Parathyroid adenoma (tissue), 2 donors: ENCODE results near the gene PHF19.

ENCODE experiments used
- H2AFZ ChIP-seq: fragments of 300-600 bp; sonication (generic); one replicate; pipeline ENCODE4 v1.7.0; 2017; ENCODE audit warnings: antibody characterized with exemption, mild to moderate bottlenecking
- H3K27ac ChIP-seq: fragments of 300-600 bp; sonication (generic); one replicate; pipeline ENCODE4 v1.7.0; 2017
- H3K27me3 ChIP-seq: fragments of 300-600 bp; sonication (generic); one replicate; pipeline ENCODE4 v1.7.0; 2017; ENCODE audit warnings: low read length; ENCODE audit not compliant: control insufficient read depth, insufficient read depth
- H3K36me3 ChIP-seq: fragments of 300-600 bp; sonication (generic); one replicate; pipeline ENCODE4 v1.7.0; 2017; ENCODE audit warnings: low read length; ENCODE audit not compliant: control insufficient read depth, insufficient read depth
- H3K4me1 ChIP-seq: fragments of 300-600 bp; sonication (generic); one replicate; pipeline ENCODE4 v1.7.0; 2017; ENCODE audit warnings: control low read depth
- H3K4me2 ChIP-seq: fragments of 300-600 bp; sonication (generic); one replicate; pipeline ENCODE4 v1.7.0; 2017; ENCODE audit warnings: low read length
- H3K4me3 ChIP-seq: fragments of 300-600 bp; sonication (generic); one replicate; pipeline ENCODE4 v1.7.0; 2017; ENCODE audit warnings: low read depth, low read length
- H3K79me2 ChIP-seq: fragments of 300-600 bp; sonication (generic); one replicate; pipeline ENCODE4 v1.7.0; 2017; ENCODE audit warnings: control low read depth
- H3K9ac ChIP-seq: fragments of 300-600 bp; sonication (generic); one replicate; pipeline ENCODE4 v1.7.0; 2017; ENCODE audit warnings: mild to moderate bottlenecking
- H3K9me3 ChIP-seq: fragments of 300-600 bp; sonication (generic); one replicate; pipeline ENCODE4 v1.7.0; 2017; ENCODE audit warnings: low read length; ENCODE audit not compliant: control insufficient read depth
- TF ChIP-seq, protein P1 (sequence below): fragments of 300-600 bp; sonication (generic); IDR thresholded peaks from one replicate; pipeline ENCODE4 v1.7.0; 2017; ENCODE audit warnings: antibody characterized with exemption, mild to moderate bottlenecking
- donor health status: primary hyperparathyroidism.

Gene PHF19

DNA sequence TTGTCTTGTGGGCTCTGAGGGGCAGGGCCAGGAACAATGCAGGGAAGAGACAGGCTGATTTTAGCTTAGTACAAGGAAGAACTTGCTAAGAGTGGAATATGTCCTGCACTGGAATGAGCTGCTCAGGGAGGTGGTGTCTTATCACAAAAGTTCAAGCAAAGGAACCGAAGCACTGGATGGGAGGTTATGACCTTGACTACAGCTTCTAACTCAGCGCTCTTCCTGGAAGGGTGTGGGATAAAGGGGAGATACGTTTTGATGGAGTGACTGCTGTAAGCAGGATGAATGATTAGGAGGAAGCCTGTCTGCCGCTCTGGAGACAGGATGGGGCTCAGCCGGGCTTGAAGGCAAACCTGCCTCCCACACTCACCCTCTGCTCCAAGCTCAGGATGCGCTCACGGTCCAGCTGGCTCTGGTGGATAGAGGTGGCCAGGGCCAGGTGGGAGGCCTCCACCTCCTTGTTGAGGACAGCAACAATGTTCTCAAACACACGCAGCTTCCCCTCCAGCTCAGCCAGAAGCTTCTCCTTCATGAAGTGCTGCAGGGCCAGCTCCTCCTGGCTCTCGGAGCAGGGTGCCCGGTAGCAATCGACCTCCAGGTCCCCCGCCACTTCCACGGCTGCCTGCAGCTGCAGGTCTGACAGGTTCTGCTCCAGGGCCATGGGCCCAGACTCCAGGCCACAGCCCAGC is 36.1 kb upstream of the PHF19 start:
- Histone ChIP-seq H3K36me3 (no peaks in the 10 kb centered on the region), H3K79me2 (no peaks in the 10 kb centered on the region), H3K4me3 (no peak overlapping the region), H3K27me3 (no peaks in the 10 kb centered on the region), H3K4me1 (no peaks in the 10 kb centered on the region), H3K9ac (no peak overlapping the region), H3K27ac (no peak overlapping the region), H2AFZ (no peak overlapping the region), H3K4me2 (no peak overlapping the region), H3K9me3 (no peaks in the 10 kb centered on the region)
- TF ChIP-seq, protein P1, sequence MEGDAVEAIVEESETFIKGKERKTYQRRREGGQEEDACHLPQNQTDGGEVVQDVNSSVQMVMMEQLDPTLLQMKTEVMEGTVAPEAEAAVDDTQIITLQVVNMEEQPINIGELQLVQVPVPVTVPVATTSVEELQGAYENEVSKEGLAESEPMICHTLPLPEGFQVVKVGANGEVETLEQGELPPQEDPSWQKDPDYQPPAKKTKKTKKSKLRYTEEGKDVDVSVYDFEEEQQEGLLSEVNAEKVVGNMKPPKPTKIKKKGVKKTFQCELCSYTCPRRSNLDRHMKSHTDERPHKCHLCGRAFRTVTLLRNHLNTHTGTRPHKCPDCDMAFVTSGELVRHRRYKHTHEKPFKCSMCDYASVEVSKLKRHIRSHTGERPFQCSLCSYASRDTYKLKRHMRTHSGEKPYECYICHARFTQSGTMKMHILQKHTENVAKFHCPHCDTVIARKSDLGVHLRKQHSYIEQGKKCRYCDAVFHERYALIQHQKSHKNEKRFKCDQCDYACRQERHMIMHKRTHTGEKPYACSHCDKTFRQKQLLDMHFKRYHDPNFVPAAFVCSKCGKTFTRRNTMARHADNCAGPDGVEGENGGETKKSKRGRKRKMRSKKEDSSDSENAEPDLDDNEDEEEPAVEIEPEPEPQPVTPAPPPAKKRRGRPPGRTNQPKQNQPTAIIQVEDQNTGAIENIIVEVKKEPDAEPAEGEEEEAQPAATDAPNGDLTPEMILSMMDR = no peak

DNA sequence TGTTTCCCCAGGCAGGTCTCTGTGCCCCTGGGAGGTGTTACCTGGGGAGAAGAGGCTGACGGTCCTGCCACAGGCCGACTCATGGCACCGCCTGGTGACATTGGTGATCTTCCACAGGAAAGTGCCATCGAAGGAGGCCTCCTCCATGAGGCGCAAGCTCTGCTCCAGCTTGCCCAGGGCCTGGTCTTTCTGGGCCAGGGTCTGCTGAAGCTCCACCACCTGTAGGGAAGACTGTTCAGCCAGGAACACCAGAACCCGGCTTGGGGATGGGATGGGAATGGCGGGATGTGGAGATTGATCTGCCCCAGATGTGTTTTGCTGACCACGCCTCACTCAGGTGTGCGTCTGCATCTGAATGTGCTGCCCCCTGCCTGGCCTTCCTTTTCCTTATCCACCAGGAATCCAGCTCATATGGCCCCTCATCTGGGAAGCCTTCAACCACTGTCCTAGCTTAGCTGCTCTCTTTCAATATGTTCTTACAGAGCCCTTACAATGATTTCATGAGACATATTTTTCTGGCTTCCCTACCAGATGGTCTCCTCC is 34.4 kb upstream of the PHF19 start:
- Histone ChIP-seq H3K4me3 (no peak overlapping the region), H2AFZ (no peak overlapping the region), H3K9ac (no peak overlapping the region), H3K36me3 (no peaks in the 10 kb centered on the region), H3K4me2 (no peak overlapping the region), H3K79me2 (no peaks in the 10 kb centered on the region), H3K4me1 (no peaks in the 10 kb centered on the region), H3K9me3 (no peaks in the 10 kb centered on the region), H3K27ac (no peak overlapping the region), H3K27me3 (no peaks in the 10 kb centered on the region)
- TF ChIP-seq, protein P1 = no peak

DNA sequence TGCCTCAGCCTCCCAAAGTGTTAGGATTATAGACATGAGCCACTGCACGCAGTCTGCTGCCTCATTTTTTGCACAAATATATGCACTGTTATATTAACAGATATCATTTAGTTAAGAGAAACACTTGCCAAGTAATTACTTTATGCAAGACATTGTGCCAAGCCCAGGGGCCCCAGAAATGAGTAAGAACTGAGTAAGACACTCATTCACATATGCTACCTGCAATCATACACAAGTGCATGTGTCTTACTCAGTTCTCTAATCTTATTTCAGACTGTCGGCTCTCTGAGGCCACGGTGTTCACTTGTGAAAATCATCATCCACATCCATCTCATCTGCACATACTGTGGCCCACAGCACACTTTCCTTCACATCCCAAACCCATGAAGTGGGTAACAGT is 33.7 kb upstream of the PHF19 start:
- Histone ChIP-seq H3K27ac (no peak overlapping the region), H3K4me1 (no peaks in the 10 kb centered on the region), H3K27me3 (no peaks in the 10 kb centered on the region), H3K4me3 (no peak overlapping the region), H3K9ac (no peak overlapping the region), H3K4me2 (no peak overlapping the region), H3K79me2 (no peaks in the 10 kb centered on the region), H2AFZ (no peak overlapping the region), H3K9me3 (no peaks in the 10 kb centered on the region), H3K36me3 (no peaks in the 10 kb centered on the region)
- TF ChIP-seq, protein P1 = no peak

DNA sequence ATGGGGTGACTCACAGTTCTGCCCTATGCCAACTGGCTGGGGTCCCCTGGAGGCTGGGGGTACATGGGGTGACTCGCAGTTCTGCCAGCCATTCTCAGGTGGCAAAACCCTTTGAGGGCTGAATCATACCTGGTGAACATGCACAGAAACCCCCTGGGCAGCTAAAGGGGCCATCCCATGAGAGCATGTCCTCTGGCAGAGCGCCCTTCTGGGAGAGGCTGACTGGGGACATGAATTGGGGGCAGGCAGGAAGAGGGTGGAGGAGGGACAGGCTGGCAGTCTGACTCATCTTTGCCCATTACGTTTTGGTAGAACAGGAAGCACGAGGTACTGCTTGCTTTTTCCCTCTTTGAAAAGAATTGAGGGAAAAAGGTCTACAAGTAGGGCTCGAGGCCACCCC is 32.9 kb upstream of the PHF19 start:
- no peak overlapping the region for H3K4me3 ChIP-seq
- H3K9me3 ChIP-seq = no peaks in the 10 kb centered on the region
- H3K27ac ChIP-seq = no peak overlapping the region
- H2AFZ ChIP-seq = no peak overlapping the region
- no peak overlapping the region for H3K9ac ChIP-seq
- TF ChIP-seq, protein P1 = no peak
- no peak overlapping the region for H3K4me2 ChIP-seq
- H3K79me2 ChIP-seq = no peaks in the 10 kb centered on the region
- H3K4me1 ChIP-seq = no peaks in the 10 kb centered on the region
- H3K27me3 ChIP-seq = no peaks in the 10 kb centered on the region
- H3K36me3 ChIP-seq = no peaks in the 10 kb centered on the region
